Testis (tissue), 3 donors: ENCODE results near the gene STXBP2. TPM values are rescaled to one million over a fixed set of nuclear protein-coding genes. Genes with fewer than 3 reads are reported as not detected.

ENCODE experiments used
- DNase-seq: peaks from one replicate; pipeline ENCODE4 v3.0.0-alpha.2; 2019
- H3K27ac ChIP-seq, 2 donors: fragments of 200-600 bp; sonication (generic); one replicate each; pipeline ENCODE4 v1.5.1; 2019
- H3K27me3 ChIP-seq: fragments of 200-600 bp; sonication (generic); one replicate; pipeline ENCODE4 v1.5.1; 2019
- H3K36me3 ChIP-seq: fragments of 200-600 bp; sonication (generic); one replicate; pipeline ENCODE4 v1.5.1; 2017; ENCODE audit warnings: low read depth; ENCODE audit errors: missing control alignments
- H3K4me1 ChIP-seq: fragments of 200-600 bp; sonication (generic); one replicate; pipeline ENCODE4 v1.5.1; 2019
- H3K4me3 ChIP-seq, 2 donors: fragments of 200-600 bp; sonication (generic); one replicate each; pipeline ENCODE4 v1.5.1; 2017 to 2019
- H3K9me3 ChIP-seq: fragments of 200-600 bp; sonication (generic); one replicate; pipeline ENCODE4 v1.5.1; 2017
- POLR2A ChIP-seq: fragments of 450-650 bp; IDR thresholded peaks from one replicate; pipeline ENCODE4 v1.6.1; 2017; ENCODE audit warnings: antibody characterized with exemption, mild to moderate bottlenecking, moderate library complexity
- WGBS, 2 donors: methylation state at CpG; one replicate each; pipeline ENCODE4 v1.1.5; 2018; 5-methylcytosine and 5-hydroxymethylcytosine counted together
- intact Hi-C: fragments of 100-400 bp; cut with DNase I; formaldehyde crosslinking; loops from one replicate; pipeline ENCODE4 v1.15.1; 2023; ENCODE audit warnings: low total_unique reads
- polyA plus RNA-seq: library from polyadenylated mRNA; stranded (reverse); fragments of 350-450 nt; fragmentation: Illumina TruSeq; extraction: RNeasy Lipid Tissue Mini Kit (QIAGEN cat#74804); gene quantifications from one replicate; pipeline ENCODE4 v1.2.3, GENCODE V29; 2014; ENCODE audit warnings: low read depth, low replicate concordance; ENCODE audit not compliant: insufficient read depth
- total RNA-seq, 2 donors: library from RNA; depleted of rRNA; stranded (reverse); fragments of >200 nt; gene quantifications; one replicate each; pipeline ENCODE4 v1.2.3, GENCODE V29; 2016
- TF ChIP-seq, protein P1 (sequence below), 3 experiments: fragments of 450-650 bp in 2 of 3; fragments of 200-600 bp in 1 of 3; sonication (generic) in 1 of 3; IDR thresholded peaks; one replicate each; pipeline ENCODE4 v1.5.1; 2016 to 2019; ENCODE audit warnings: antibody characterized with exemption in 3 of 3, mild to moderate bottlenecking in 2 of 3, moderate library complexity in 1 of 3

The STXBP2 gene
- total and polyA plus RNA-seq, 3 donors from 2014 or later = 135 to 156 (median 155) TPM

GRCh38 chr19:7617735-7618134 lies 19.2 kb upstream of the STXBP2 start:
- no peak for TF ChIP-seq POLR2A
- H3K27me3 ChIP-seq = no peaks in the 10 kb centered on the region
- H3K36me3 ChIP-seq = no peaks in the 10 kb centered on the region
- peak overlapping the region; percentile 71 to 81 for H3K27ac ChIP-seq
- intact Hi-C loops = no loop called here
- peaks cover 32% of the 10 kb centered on the region for H3K4me1 ChIP-seq
- no peaks in the 10 kb centered on the region for H3K9me3 ChIP-seq
- 78 to 87% methylated on average over 21 to 28 of the region's 28 CpGs for WGBS, 2 donors
- no peak for DNase-seq
- H3K4me3 ChIP-seq = no peak overlapping the region

GRCh38 chr19:7618348-7618747 lies 18.6 kb upstream of the STXBP2 start:
- Histone ChIP-seq H3K27me3 (no peaks in the 10 kb centered on the region), H3K27ac (peak overlapping the region; percentile 71 to 81), H3K4me1 (peaks cover 32% of the 10 kb centered on the region), H3K36me3 (no peaks in the 10 kb centered on the region), H3K9me3 (no peaks in the 10 kb centered on the region), H3K4me3 (no peak overlapping the region)
- WGBS, 2 donors = 28 to 36% methylated on average over 4 of the region's 4 CpGs
- no peak for TF ChIP-seq POLR2A
- intact Hi-C loops = no loop called here
- peak; percentile 91 for DNase-seq

- Histone ChIP-seq H3K9me3 (no peaks in the 10 kb centered on the region), H3K4me1 (peaks cover 32% of the 10 kb centered on the region), H3K27me3 (no peaks in the 10 kb centered on the region), H3K36me3 (no peaks in the 10 kb centered on the region), H3K4me3 (no peak overlapping the region), H3K27ac (peak overlapping the region; percentile 71 to 81)
- DNase-seq = peak; percentile 79
- TF ChIP-seq, protein P1, sequence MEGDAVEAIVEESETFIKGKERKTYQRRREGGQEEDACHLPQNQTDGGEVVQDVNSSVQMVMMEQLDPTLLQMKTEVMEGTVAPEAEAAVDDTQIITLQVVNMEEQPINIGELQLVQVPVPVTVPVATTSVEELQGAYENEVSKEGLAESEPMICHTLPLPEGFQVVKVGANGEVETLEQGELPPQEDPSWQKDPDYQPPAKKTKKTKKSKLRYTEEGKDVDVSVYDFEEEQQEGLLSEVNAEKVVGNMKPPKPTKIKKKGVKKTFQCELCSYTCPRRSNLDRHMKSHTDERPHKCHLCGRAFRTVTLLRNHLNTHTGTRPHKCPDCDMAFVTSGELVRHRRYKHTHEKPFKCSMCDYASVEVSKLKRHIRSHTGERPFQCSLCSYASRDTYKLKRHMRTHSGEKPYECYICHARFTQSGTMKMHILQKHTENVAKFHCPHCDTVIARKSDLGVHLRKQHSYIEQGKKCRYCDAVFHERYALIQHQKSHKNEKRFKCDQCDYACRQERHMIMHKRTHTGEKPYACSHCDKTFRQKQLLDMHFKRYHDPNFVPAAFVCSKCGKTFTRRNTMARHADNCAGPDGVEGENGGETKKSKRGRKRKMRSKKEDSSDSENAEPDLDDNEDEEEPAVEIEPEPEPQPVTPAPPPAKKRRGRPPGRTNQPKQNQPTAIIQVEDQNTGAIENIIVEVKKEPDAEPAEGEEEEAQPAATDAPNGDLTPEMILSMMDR (IDR thresholded peaks at IDR 0.05) = no peak
- no peak for TF ChIP-seq POLR2A
- WGBS, 2 donors = 43 to 49% methylated on average over 4 to 19 of the region's 21 CpGs
- intact Hi-C loops = no loop called here
These were observed 18.0 kb upstream of the STXBP2 start for GRCh38 chr19:7618771-7619510.

DNA sequence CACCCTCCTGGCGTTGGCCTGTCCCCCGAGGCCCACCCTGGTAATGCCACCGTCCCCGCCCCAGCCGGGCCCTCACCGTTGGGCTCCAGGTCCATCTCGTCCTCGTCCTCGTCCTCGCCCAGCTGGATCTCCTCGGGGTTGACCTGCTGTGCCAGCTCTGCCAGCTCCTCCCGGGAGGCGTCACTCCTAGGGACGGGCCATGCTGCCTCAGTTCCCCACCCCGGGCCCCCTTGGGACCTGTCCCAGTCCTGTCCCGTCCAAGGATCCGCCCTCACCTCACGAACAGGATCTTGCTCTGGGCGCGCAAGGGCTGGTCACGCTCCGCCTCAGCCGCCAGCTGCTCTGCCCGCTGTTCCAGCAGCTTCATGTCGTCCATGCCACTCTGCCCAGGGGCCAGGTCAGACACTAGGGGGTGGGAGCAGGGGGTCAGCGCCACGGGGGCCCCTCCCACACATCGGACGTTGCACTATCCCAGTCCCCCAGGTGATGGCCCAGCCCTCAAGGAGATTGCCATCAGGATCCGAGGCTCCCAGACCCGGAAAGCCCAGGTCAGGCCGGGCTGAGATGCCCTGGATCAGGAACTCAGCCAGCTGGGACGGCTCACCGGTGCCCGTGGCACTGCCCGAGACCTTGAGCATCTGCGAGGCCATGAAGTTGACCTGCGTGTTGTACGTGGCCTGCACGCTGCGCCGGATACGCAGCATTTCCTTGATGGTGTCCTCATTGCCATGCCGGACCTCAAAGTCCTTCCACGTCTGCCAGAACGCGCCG lies 17.1 kb upstream of the STXBP2 start:
- Histone ChIP-seq H3K4me1 (peaks cover 32% of the 10 kb centered on the region), H3K27me3 (no peaks in the 10 kb centered on the region), H3K27ac (peak overlapping the region; percentile 71 to 81), H3K36me3 (no peaks in the 10 kb centered on the region), H3K9me3 (no peaks in the 10 kb centered on the region), H3K4me3 (no peak overlapping the region)
- TF ChIP-seq, protein P1 (IDR thresholded peaks at IDR 0.05) = no peak
- no peak for TF ChIP-seq POLR2A
- WGBS, 2 donors = 77 to 88% methylated on average over 19 to 45 of the region's 48 CpGs
- intact Hi-C loops = no loop called here
- DNase-seq = no peak

GRCh38 chr19:7620442-7621412 lies 16.2 kb upstream of the STXBP2 start:
- TF ChIP-seq, protein P1 (IDR thresholded peaks at IDR 0.05) = no peak
- no peak for TF ChIP-seq POLR2A
- H3K36me3 ChIP-seq = no peaks in the 10 kb centered on the region
- no peak overlapping the region for H3K4me3 ChIP-seq
- no peaks in the 10 kb centered on the region for H3K9me3 ChIP-seq
- H3K27ac ChIP-seq = peak overlapping the region; percentile 71 to 81
- no peak for DNase-seq
- H3K4me1 ChIP-seq = peaks cover 32% of the 10 kb centered on the region
- no peaks in the 10 kb centered on the region for H3K27me3 ChIP-seq
- intact Hi-C loops = no loop called here
- WGBS, 2 donors = 93 to 95% methylated on average over 25 to 50 of the region's 57 CpGs
